HG03378 (cell line): ENCODE results near the gene MTHFD2.
"Not testable (repeated sequence)": the region's sequence is repeated elsewhere in the genome, so short reads cannot be mapped to it uniquely, and the experiment has no call there.

Experiments used
- ATAC-seq: cut with Tn5 transposase; IDR thresholded peaks from one replicate; pipeline ENCODE4 v1.9.1; 2021; ENCODE audit warnings: mild to moderate bottlenecking, moderate library complexity; ENCODE audit not compliant: unreplicated experiment

The MTHFD2 gene

DNA sequence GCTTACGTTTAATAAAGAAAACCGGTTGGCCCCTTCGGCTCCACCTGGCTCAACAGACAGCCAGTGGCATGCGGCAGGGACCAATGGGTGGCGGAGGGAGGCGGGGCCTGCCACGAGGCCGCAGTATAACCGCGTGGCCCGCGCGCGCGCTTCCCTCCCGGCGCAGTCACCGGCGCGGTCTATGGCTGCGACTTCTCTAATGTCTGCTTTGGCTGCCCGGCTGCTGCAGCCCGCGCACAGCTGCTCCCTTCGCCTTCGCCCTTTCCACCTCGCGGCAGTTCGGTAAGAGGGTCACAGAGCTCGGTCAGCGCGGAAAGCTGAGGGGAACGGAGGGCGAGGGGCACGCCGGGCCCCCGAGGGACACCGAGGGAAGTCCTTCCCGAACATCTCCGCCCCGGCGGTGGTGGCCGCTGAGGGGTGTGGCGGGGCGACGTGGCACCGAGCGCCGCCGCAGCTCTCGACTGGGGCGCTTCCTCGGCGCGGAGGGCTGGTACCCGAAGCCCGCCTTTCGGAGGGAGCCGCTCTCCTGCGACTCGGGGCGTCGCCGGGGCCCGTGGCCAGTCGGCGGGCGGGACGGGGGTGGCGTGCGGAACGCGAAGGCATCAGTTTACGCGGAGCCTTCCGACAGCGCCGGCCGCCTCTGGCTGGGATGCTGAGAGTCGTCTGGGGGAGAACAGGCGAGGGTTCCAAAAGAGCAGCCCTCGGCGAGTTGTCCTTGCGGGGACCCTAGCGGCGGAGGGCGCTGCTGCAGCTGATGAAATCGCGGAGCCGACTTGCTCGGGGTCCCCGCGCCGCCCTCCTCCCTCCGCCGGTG is at the start of gene MTHFD2:
Gene MTHFD2, plus strand, starts transcription at position 155 of the 814 bp plus-strand sequence. Its CDS starts 27 bp downstream, at position 182.
- peak; percentile 88 for ATAC-seq

- no peak for ATAC-seq
Measured at GRCh38 chr2:74149247-74149525, 49.2 kb upstream of the MTHFD2 start.

DNA sequence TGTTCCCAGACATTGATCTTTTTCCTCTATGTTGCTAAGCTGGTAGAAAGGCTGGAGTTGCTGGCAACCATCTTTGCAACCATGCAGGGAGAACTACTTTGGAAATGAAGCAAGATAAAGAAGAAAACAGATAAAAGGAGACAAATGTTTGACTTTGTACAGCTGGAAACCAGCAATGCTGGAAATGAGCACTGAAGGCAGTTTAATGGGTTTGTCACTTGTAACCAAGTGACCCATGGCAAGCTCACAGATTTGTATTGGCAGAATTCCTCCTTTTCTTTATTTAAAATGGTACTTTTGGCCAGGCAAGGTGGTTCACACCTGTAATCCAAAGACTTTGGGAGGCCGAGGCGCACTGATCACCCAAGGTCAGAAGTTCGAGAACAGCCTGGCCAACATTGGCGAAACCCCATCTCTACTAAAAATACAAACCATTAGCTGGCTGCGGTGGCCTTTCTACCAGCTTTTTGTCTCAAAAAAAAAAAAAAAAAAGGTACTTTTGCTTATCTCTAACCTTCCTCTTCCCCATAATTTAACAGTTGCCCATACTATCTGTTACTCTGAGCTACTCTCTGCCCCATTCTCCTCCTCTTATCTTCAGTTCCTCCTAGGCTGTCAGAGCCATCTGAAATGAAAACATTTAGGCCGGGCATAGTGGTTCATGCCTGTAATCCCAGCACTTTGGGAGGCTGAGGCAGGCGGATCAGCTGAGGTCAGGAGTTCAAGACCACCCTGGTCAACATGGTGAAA is 48.7 kb upstream of the MTHFD2 start:
- no peak for ATAC-seq

GRCh38 chr2:74152954-74153353 is 45.5 kb upstream of the MTHFD2 start:
- ATAC-seq, result no peak

DNA sequence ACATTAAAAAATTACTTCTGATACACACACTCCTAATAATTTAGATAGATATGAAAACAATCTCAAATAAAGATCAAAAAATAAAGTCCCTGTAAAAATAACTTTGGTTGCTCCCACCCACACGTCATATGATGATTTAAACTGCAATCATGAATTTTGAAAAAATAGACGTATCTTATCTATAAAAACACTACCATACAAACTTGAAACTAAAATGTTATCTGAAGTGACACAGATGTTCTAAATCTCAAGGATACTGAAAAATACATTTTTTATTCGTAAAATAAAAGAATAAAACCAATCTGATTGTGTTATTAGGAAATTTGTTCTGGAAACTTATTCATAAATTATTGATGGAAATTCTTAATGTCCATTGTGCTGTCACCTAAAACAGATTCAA is 42.6 kb upstream of the MTHFD2 start:
- ATAC-seq, result no peak

- no peak for ATAC-seq
Measured at GRCh38 chr2:74162951-74163350, 35.5 kb upstream of the MTHFD2 start.

DNA sequence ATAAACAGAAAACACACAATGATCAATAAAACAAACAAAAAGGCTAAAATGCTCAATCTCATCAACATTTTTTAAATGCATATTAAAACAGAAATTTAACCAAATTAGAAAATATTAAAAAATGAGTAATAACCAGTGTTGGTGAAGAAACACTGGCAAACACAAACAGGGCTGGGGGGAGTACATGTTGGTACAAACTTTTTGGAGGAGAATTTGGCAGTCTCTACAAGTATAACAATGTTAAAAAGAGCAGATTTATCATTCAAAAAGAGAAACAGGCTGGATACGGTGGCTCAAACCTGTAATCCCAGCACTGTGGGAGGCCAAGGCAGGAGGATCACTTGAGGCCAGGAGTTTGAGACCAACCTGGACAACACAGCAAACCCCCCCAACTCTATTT is 33.7 kb upstream of the MTHFD2 start:
- ATAC-seq, result no peak

DNA sequence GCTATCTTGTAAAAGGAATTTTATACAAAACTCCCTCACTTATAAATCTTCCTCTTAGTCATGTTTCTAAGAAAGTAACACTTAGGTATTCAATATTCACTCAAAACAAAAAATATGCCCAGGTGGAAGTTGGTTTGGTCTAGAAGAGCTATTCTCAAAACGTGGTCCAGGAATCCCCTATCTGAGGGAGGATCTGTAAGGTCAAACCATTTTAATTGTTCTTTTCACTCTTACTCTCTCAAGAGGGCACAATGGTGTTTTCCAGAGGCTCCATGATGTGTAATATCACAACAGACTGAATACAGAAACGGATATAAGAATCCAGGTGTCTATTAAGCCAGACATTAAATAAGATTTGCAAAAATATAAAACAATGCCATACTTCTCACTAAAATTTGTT is 29.7 kb upstream of the MTHFD2 start:
- no peak for ATAC-seq

- no peak for ATAC-seq
Measured at GRCh38 chr2:74174909-74175308, 23.5 kb upstream of the MTHFD2 start.

DNA sequence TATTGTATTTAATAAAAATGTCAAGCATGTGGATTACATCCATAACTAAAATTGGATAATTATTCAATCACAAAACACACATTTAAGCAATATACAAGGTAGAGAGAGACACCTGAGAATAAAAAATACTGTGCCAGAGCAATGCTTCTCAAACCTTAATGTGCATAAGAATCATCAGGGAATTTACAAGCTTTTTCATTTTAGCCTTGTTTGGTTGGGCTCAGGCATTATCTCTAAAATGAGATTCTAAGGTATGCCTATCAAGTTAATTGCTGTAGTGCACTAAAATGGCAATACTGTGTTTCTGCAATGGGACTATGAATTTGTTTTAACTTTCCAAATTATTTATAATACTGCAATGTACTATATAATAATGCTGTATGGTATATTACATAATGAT is 20.7 kb upstream of the MTHFD2 start:
- ATAC-seq, result no peak

DNA sequence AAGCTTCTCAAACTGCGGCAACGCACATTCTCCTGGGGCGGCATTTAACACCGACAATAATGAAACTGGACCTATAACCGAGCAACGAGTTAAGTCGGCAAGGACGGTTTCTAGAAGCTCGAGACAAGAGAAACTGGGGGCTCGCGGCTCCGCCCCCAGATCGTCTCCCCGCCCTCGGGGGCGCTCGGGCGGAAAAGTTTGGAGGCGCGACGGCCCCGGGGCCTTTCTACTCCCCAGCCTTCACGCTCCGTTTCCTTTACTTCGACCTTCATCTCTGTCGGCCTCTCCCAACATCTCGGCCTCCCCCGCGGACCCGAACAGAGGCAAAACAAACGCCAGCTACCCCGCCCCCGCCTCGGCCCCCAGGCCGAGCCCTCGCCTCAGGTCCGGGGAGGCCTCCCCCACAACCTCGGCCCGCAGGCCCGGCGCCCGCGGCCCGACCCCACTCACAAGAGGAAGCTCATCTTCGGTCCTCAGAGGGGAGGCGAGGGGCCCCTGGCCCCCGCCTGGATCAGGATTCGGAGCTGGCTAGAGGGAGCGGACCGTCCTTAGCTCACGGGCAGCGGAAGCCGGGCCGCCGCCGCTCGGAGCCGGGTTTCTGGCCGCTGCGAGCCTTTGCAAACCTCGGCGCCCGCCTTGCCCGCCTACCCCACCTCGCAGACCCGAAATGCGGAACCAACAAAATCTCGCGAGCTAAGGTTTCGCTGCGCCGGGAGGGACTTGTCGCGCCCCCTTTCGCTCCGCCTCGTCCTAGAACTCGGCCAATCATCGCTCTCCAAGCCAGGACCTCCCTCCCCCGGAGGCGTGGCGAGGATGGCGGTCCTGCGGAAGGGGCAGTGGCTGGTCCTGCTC is 20.0 kb upstream of the MTHFD2 start, which contains the start of gene MOB1A:
Gene MOB1A, minus strand, starts transcription at position 669 of the 852 bp plus-strand sequence. Its CDS starts 205 bp downstream, at position 464.
- ATAC-seq, result peak; percentile 72

- ATAC-seq, result peak; percentile 15
Measured at GRCh38 chr2:74179063-74179865, 19.2 kb upstream of the MTHFD2 start.

- ATAC-seq, result peak; percentile 24
Measured at GRCh38 chr2:74181739-74182138, 16.7 kb upstream of the MTHFD2 start.

- no peak for ATAC-seq
Measured at GRCh38 chr2:74183878-74184277, 14.5 kb upstream of the MTHFD2 start.

DNA sequence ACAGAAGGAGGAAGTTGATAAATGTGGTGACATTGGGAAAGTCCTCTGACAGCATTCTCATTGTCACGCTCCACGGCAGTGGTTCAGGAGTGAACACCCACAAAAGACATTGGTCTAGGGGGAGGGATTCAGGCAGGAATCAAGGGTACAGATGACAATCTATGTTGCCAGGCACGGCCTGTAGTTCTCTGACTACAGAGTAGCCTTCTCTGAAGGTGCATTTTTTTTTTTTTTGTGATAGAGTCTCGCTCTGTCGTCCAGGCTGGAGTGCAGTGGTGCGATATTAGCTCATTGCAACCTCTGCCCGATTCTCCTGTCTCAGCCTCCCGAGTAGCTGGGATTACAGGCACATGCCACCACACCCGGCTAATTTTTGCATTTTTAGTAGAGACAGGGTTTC is 12.4 kb upstream of the MTHFD2 start:
- peak; percentile 76 for ATAC-seq

- not testable (repeated sequence) for ATAC-seq
Measured at GRCh38 chr2:74186706-74187105, 11.7 kb upstream of the MTHFD2 start.

- no peak for ATAC-seq
Measured at GRCh38 chr2:74188018-74188601, 10.3 kb upstream of the MTHFD2 start.

DNA sequence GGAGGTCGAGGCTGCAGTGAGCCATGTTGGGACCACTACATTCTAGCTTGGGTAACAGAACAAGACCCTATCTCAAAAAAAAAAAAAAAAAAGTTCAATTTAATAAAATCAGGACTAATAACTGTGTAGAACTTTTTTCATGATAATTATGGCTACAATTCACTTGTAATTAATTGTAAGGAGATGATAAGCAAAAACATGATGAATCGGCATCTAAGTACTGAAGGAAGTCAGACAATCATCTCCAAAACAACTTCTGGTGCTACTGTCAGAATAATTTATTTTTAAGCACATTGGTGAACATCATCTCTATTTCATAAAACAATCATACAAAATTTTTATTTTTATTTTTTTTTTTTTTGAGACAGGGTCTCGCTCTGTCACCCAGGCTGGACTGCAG is 9.7 kb upstream of the MTHFD2 start:
- no peak for ATAC-seq

- ATAC-seq, result no peak
Measured at GRCh38 chr2:74191596-74192380, 6.6 kb upstream of the MTHFD2 start.
